ENCODE data around the gene PRPF19. TPM values are rescaled to one million over a fixed set of nuclear protein-coding genes. Genes with fewer than 3 reads are reported as not detected.
A peak's percentile ranks its signal among the peaks of the same experiment; 100 is the strongest.

The PRPF19 gene
- total RNA-seq, 3 donors from 2014 or later: 61.1 to 74.1 (median 64.6) TPM

DNA sequence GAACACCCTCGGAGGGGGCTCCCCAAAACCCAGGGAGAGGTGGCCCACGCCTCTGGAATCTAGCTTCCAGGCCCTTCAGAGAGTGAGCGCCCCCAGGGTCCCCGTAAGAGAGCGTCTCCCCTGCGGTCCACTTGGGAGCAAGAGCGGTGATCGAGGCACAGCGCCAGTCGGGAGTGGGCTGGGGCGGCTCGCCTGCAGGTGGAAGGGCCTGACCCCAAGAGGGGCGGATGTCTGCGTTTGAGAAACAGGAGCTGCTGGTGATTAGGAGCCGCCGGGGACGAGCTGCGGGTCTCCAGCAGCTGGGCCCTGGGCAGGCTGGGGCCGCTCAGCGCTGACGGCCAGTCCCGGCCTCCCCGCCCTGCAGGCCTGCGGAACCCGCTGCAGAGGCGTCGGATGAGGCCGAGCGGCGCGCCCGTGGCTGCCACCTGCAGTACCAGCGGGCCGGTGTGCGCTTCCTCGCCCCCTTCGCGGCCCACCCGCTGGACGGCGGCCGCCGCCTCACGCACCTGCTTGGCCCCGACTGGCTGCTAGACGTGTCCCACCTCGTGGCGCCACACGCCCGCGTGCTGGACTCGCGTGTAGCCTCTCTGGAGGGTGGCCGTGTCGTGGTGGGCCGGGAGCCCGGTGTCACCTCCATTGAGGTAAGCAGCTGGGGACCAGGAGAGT lies 27.9 kb upstream of the PRPF19 start:
- Histone ChIP-seq H3K36me3 (ENCODE audit: low read depth) (no peaks in the 10 kb centered on the region), H3K9me3 (no peaks in the 10 kb centered on the region), H3K4me1 (ENCODE audit: low read depth) (no peaks in the 10 kb centered on the region), H3K4me3 (no peak overlapping the region)
- ATAC-seq (no peak), DNase-seq (no peak)
- TF ChIP-seq, protein P1, sequence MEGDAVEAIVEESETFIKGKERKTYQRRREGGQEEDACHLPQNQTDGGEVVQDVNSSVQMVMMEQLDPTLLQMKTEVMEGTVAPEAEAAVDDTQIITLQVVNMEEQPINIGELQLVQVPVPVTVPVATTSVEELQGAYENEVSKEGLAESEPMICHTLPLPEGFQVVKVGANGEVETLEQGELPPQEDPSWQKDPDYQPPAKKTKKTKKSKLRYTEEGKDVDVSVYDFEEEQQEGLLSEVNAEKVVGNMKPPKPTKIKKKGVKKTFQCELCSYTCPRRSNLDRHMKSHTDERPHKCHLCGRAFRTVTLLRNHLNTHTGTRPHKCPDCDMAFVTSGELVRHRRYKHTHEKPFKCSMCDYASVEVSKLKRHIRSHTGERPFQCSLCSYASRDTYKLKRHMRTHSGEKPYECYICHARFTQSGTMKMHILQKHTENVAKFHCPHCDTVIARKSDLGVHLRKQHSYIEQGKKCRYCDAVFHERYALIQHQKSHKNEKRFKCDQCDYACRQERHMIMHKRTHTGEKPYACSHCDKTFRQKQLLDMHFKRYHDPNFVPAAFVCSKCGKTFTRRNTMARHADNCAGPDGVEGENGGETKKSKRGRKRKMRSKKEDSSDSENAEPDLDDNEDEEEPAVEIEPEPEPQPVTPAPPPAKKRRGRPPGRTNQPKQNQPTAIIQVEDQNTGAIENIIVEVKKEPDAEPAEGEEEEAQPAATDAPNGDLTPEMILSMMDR (IDR thresholded peaks at IDR 0.05): no peak
- intact Hi-C loops (cut with DNase I, micrococcal nuclease): no loop called here

GRCh38 chr11:60933416-60934123 lies 27.2 kb upstream of the PRPF19 start:
- DNase-seq (no peak), ATAC-seq (no peak)
- TF ChIP-seq, protein P1 (IDR thresholded peaks at IDR 0.05): no peak
- H3K36me3 ChIP-seq (ENCODE audit: low read depth): no peaks in the 10 kb centered on the region
- H3K4me1 ChIP-seq (ENCODE audit: low read depth): no peaks in the 10 kb centered on the region
- intact Hi-C loops (cut with DNase I, micrococcal nuclease): no loop called here
- no peaks in the 10 kb centered on the region for H3K9me3 ChIP-seq
- no peak overlapping the region for H3K4me3 ChIP-seq

DNA sequence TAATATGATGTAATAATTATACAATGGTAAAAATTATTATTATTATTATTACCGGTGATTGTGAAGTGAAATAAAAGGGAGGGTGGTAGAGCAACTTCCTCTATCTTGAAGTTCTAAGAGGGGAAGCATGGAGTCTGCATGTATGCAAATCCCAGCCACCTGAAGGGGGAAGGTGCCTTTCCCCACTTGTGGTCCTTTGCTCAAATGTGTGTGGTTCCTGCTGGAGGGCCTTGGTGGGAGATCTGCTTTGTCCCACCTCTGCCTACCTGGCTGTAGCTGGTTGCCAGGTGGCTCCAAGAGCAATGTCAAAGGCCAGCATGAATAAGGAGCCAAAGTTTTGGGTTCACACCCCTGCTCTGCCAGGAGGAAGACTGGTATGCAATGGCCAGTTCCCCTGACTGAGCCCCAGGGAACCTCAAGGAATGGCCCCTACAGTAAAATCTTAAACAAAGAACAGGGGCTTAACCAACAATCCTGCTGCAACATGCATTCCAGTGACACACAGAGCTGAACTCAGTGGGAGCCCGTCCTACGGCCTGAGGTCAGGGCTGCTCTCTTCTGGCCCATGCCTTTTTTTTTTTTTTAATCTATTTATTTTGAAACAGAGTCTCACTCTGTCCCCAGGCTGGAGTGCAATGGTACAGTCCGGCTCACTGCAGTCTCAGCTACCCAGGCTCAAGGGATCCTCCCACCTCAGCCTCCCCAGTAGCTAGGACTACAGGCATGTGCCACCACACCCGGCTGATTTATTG lies 26.4 kb upstream of the PRPF19 start:
- intact Hi-C loops (cut with DNase I, micrococcal nuclease): no loop called here

GRCh38 chr11:60931917-60932316 lies 25.5 kb upstream of the PRPF19 start:
- Histone ChIP-seq H3K36me3 (ENCODE audit: low read depth) (no peaks in the 10 kb centered on the region), H3K4me3 (no peak overlapping the region), H3K4me1 (ENCODE audit: low read depth) (no peaks in the 10 kb centered on the region), H3K9me3 (no peaks in the 10 kb centered on the region)
- intact Hi-C loops (cut with DNase I, micrococcal nuclease): no loop called here
- ATAC-seq (peak; percentile 36), DNase-seq (peak in 1 of 3 donors; percentile 21)
- TF ChIP-seq, protein P1 (IDR thresholded peaks at IDR 0.05): no peak

More for the DNA sequence above, 26.4 kb upstream of the PRPF19 start:
- Histone ChIP-seq H3K4me1 (ENCODE audit: low read depth) (no peaks in the 10 kb centered on the region), H3K4me3 (no peak overlapping the region), H3K9me3 (no peaks in the 10 kb centered on the region), H3K36me3 (ENCODE audit: low read depth) (no peaks in the 10 kb centered on the region)
- ATAC-seq (no peak), DNase-seq (no peak)
- TF ChIP-seq, protein P1 (IDR thresholded peaks at IDR 0.05): no peak

DNA sequence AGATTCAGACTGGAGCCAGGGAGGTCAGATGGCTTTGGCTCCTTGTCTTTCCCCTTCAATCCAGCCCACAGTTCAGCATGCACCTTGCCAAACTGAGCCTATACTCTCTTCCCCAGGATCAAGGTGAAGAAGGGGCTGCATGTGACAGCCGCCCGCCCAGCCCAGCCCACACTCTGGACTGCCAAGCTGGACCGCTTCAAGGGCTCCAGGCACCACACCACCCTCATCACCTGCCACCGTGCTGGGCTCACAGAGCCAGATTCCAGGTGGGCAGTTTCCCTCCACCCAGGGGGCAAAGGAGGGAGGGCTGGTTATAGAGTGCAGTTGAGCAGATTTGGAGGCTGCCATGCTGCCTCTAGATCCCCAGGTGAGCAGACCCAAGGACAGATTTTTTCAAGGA lies 24.0 kb upstream of the PRPF19 start:
- ATAC-seq: no peak
- TF ChIP-seq, protein P1 (IDR thresholded peaks at IDR 0.05): no peak
- no peak for DNase-seq
- H3K9me3 ChIP-seq: no peaks in the 10 kb centered on the region
- no peak overlapping the region for H3K4me3 ChIP-seq
- intact Hi-C loops (cut with DNase I, micrococcal nuclease): no loop called here
- H3K4me1 ChIP-seq (ENCODE audit: low read depth): no peaks in the 10 kb centered on the region
- no peaks in the 10 kb centered on the region for H3K36me3 ChIP-seq (ENCODE audit: low read depth)
